Measurements from ENCODE around the gene TMEM213.

Gene TMEM213

DNA sequence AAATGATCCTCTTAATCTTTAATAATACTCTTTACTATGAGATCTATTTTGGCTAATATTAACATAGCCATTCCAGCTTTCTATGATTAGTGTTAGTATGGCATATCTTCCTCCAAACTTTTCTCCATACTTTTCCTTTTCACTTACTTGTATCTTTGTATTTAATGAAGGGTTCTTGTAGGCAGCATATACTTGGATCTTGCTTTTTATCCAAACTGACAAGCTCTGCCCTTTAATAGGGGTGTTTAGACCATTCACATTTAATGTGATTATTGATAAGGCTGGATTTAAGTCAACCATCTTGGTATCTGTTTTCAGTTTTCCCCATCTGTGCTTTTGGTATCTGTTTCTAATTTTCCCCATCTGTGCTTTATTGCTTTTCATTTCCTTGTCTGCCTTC, 59.9 kb downstream of the TMEM213 start:
- peaks cover 20 to 89% of the 10 kb centered on the region in 2 donors for H3K36me3 ChIP-seq (replicated peaks in 1 of 2; ENCODE audit: control insufficient read depth in 2 of 2, insufficient read depth in 2 of 2, low read length in 2 of 2)
- no peak overlapping the region for H2AFZ ChIP-seq (ENCODE audit: low read length)
- no peak overlapping the region for H3K4me2 ChIP-seq (ENCODE audit: insufficient read depth, low read length, poor library complexity, severe bottlenecking)
- H3K9me3 ChIP-seq (replicated peaks in 1 of 2; ENCODE audit: control insufficient read depth in 2 of 2, insufficient read depth in 1 of 2, low read depth in 1 of 2, low read length in 2 of 2), result peaks cover 0 to 17% of the 10 kb centered on the region in 2 donors
- H3K14ac ChIP-seq (ENCODE audit: low read length), result no peak overlapping the region
- no peak overlapping the region for H3K4me3 ChIP-seq (ENCODE audit: low read length in 2 of 2)
- H3K18ac ChIP-seq (ENCODE audit: low read length), result no peak overlapping the region
- no peak overlapping the region for H2BK12ac ChIP-seq (ENCODE audit: low read length)
- no peak overlapping the region for H3K23ac ChIP-seq (ENCODE audit: low read depth, low read length, poor library complexity)
- H4K8ac ChIP-seq (ENCODE audit: low read depth, low read length), result no peak overlapping the region
- H2BK120ac ChIP-seq (ENCODE audit: low read depth, low read length), result no peak overlapping the region
- no peak overlapping the region for H3K4ac ChIP-seq (ENCODE audit: low read length)
- H3K9ac ChIP-seq (ENCODE audit: low read depth, low read length, poor library complexity), result no peak overlapping the region
- H2BK5ac ChIP-seq (ENCODE audit: low read length), result no peak overlapping the region
- no peak overlapping the region for H2BK15ac ChIP-seq (ENCODE audit: low read length)
- no peak overlapping the region for H3K27ac ChIP-seq (replicated peaks; ENCODE audit: low read length)
- no peaks in the 10 kb centered on the region for H3K27me3 ChIP-seq (ENCODE audit: control insufficient read depth in 3 of 3, insufficient read depth in 3 of 3, low read depth in 1 of 3, low read length in 3 of 3)
- peaks cover 4% of the 10 kb centered on the region for H3K79me1 ChIP-seq (ENCODE audit: low read depth, low read length)
- no peaks in the 10 kb centered on the region for H3K4me1 ChIP-seq (ENCODE audit: control insufficient read depth in 2 of 2, insufficient read depth in 1 of 2, low read depth in 1 of 2, low read length in 2 of 2)
- no peak overlapping the region for H2AK5ac ChIP-seq (ENCODE audit: low read depth, low read length)
- H4K91ac ChIP-seq (ENCODE audit: low read depth, low read length, poor library complexity), result no peak overlapping the region
- DNase-seq (ENCODE audit: low spot score), result no peak

DNA sequence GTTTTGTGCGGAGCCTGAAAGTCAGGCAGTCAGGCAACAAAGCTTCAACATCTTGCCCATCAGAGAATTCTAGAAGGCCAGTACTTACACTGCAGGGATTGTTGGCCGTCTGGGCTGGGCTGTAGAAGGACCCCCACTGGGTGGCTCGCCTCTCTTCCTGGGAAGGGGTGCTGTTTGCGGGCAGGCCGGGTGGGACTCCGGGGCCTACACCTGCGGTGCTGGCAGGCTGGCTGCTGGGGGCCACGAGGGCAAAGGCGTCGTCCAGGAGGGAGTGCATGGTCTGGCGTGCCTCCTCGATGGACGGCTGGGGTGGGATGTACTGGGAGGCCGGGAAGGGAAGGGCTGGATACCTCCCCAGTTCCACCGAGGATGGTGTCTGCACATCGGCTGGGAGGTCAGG, 63.3 kb downstream of the TMEM213 start:
- Histone ChIP-seq H4K91ac (ENCODE audit: low read depth, low read length, poor library complexity) (no peak overlapping the region), H2AFZ (ENCODE audit: low read length) (no peak overlapping the region), H3K79me1 (ENCODE audit: low read depth, low read length) (peaks cover 4% of the 10 kb centered on the region), H3K4me1 (ENCODE audit: control insufficient read depth in 2 of 2, insufficient read depth in 1 of 2, low read depth in 1 of 2, low read length in 2 of 2) (no peaks in the 10 kb centered on the region), H3K36me3 (replicated peaks in 1 of 2; ENCODE audit: control insufficient read depth in 2 of 2, insufficient read depth in 2 of 2, low read length in 2 of 2) (peaks cover 13 to 98% of the 10 kb centered on the region in 2 donors), H2BK12ac (ENCODE audit: low read length) (no peak overlapping the region), H3K18ac (ENCODE audit: low read length) (no peak overlapping the region), H2BK120ac (ENCODE audit: low read depth, low read length) (no peak overlapping the region), H3K23ac (ENCODE audit: low read depth, low read length, poor library complexity) (peak overlapping the region; percentile 68), H3K4ac (ENCODE audit: low read length) (no peak overlapping the region), H3K9ac (ENCODE audit: low read depth, low read length, poor library complexity) (peak overlapping the region; percentile 45), H3K27me3 (ENCODE audit: control insufficient read depth in 3 of 3, insufficient read depth in 3 of 3, low read depth in 1 of 3, low read length in 3 of 3) (no peaks in the 10 kb centered on the region), H3K14ac (ENCODE audit: low read length) (no peak overlapping the region), H4K8ac (ENCODE audit: low read depth, low read length) (no peak overlapping the region), H3K27ac (replicated peaks; ENCODE audit: low read length) (no peak overlapping the region), H3K4me2 (ENCODE audit: insufficient read depth, low read length, poor library complexity, severe bottlenecking) (no peak overlapping the region), H3K9me3 (replicated peaks in 1 of 2; ENCODE audit: control insufficient read depth in 2 of 2, insufficient read depth in 1 of 2, low read depth in 1 of 2, low read length in 2 of 2) (peaks cover 0 to 17% of the 10 kb centered on the region in 2 donors), H3K4me3 (ENCODE audit: low read length in 2 of 2) (peak overlapping the region in 1 of 2 donors; percentile 18), H2AK5ac (ENCODE audit: low read depth, low read length) (no peak overlapping the region), H2BK15ac (ENCODE audit: low read length) (no peak overlapping the region), H2BK5ac (ENCODE audit: low read length) (no peak overlapping the region)
- DNase-seq (ENCODE audit: low spot score), result no peak
- no CpG with 5 or more reads among the region's 16 CpGs for WGBS, 2 donors (ENCODE audit: extremely low coverage in 2 of 2, insufficient read length in 2 of 2, insufficient replicate concordance in 1 of 2)

DNA sequence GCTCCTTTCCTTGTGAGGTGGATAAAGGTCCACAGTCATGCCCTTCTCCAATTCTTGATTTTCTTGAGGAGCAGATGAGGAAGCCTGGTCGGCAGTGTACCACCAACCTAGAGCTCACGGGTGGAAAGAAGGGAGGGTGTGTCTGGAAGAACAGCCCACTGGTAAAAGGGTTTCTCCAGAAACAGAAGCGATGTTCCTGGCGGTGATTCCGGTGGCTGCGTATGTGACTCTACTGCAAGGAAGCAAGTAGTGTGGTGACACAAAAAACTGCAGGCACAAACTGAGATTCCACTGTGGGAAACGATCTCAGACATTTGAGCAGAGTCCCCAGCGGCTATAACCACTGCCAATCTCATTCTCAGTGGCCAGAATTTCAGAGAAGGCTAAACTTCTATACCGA, 66.1 kb downstream of the TMEM213 start:
- Histone ChIP-seq H2AK5ac (ENCODE audit: low read depth, low read length) (no peak overlapping the region), H2AFZ (ENCODE audit: low read length) (no peak overlapping the region), H3K9ac (ENCODE audit: low read depth, low read length, poor library complexity) (no peak overlapping the region), H4K91ac (ENCODE audit: low read depth, low read length, poor library complexity) (no peak overlapping the region), H3K23ac (ENCODE audit: low read depth, low read length, poor library complexity) (no peak overlapping the region), H3K9me3 (replicated peaks in 1 of 2; ENCODE audit: control insufficient read depth in 2 of 2, insufficient read depth in 1 of 2, low read depth in 1 of 2, low read length in 2 of 2) (no peaks in the 10 kb centered on the region), H3K4me2 (ENCODE audit: insufficient read depth, low read length, poor library complexity, severe bottlenecking) (no peak overlapping the region), H3K27me3 (ENCODE audit: control insufficient read depth in 3 of 3, insufficient read depth in 3 of 3, low read depth in 1 of 3, low read length in 3 of 3) (no peaks in the 10 kb centered on the region), H3K4me1 (ENCODE audit: control insufficient read depth in 2 of 2, insufficient read depth in 1 of 2, low read depth in 1 of 2, low read length in 2 of 2) (no peaks in the 10 kb centered on the region), H2BK120ac (ENCODE audit: low read depth, low read length) (no peak overlapping the region), H3K79me1 (ENCODE audit: low read depth, low read length) (peaks cover 4% of the 10 kb centered on the region), H3K4me3 (ENCODE audit: low read length in 2 of 2) (no peak overlapping the region), H3K18ac (ENCODE audit: low read length) (no peak overlapping the region), H3K27ac (replicated peaks; ENCODE audit: low read length) (no peak overlapping the region), H3K14ac (ENCODE audit: low read length) (no peak overlapping the region), H2BK5ac (ENCODE audit: low read length) (no peak overlapping the region), H4K8ac (ENCODE audit: low read depth, low read length) (no peak overlapping the region), H2BK15ac (ENCODE audit: low read length) (no peak overlapping the region), H3K4ac (ENCODE audit: low read length) (no peak overlapping the region), H3K36me3 (replicated peaks in 1 of 2; ENCODE audit: control insufficient read depth in 2 of 2, insufficient read depth in 2 of 2, low read length in 2 of 2) (peaks cover 24 to 98% of the 10 kb centered on the region in 2 donors), H2BK12ac (ENCODE audit: low read length) (no peak overlapping the region)
- no peak for DNase-seq (ENCODE audit: low spot score)
- WGBS, 2 donors (ENCODE audit: extremely low coverage in 2 of 2, insufficient read length in 2 of 2, insufficient replicate concordance in 1 of 2), result no CpG with 5 or more reads among the region's 9 CpGs

DNA sequence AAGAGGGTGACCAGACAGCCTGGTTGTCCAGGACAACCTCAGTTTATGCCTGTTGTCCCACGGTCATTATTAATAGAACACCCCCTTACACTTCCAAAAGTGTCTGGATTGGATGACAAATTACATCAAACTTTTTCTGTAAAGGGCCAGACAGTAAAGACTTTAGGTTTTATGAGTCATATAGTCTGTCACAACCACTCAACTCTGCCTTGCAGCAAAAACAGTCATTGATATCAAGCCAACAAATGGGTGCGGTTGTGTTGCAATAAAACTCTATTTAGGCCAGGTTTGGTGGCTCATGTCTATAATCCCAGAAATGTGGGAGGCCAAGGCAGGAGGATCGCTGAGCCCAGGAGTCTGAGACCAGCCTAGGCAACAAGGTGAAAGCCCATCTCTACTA, 66.9 kb downstream of the TMEM213 start:
- no peak overlapping the region for H2BK120ac ChIP-seq (ENCODE audit: low read depth, low read length)
- H3K18ac ChIP-seq (ENCODE audit: low read length), result no peak overlapping the region
- peaks cover 4% of the 10 kb centered on the region for H3K79me1 ChIP-seq (ENCODE audit: low read depth, low read length)
- no peak overlapping the region for H3K27ac ChIP-seq (replicated peaks; ENCODE audit: low read length)
- H3K9ac ChIP-seq (ENCODE audit: low read depth, low read length, poor library complexity), result no peak overlapping the region
- no peak overlapping the region for H3K4me3 ChIP-seq (ENCODE audit: low read length in 2 of 2)
- H2BK12ac ChIP-seq (ENCODE audit: low read length), result no peak overlapping the region
- H3K27me3 ChIP-seq (ENCODE audit: control insufficient read depth in 3 of 3, insufficient read depth in 3 of 3, low read depth in 1 of 3, low read length in 3 of 3), result no peaks in the 10 kb centered on the region
- no peak for DNase-seq (ENCODE audit: low spot score)
- no peak overlapping the region for H3K4me2 ChIP-seq (ENCODE audit: insufficient read depth, low read length, poor library complexity, severe bottlenecking)
- no peak overlapping the region for H2BK5ac ChIP-seq (ENCODE audit: low read length)
- no CpG with 5 or more reads among the region's 3 CpGs for WGBS, 2 donors (ENCODE audit: extremely low coverage in 2 of 2, insufficient read length in 2 of 2, insufficient replicate concordance in 1 of 2)
- peaks cover 23 to 98% of the 10 kb centered on the region in 2 donors for H3K36me3 ChIP-seq (replicated peaks in 1 of 2; ENCODE audit: control insufficient read depth in 2 of 2, insufficient read depth in 2 of 2, low read length in 2 of 2)
- H2BK15ac ChIP-seq (ENCODE audit: low read length), result no peak overlapping the region
- H4K91ac ChIP-seq (ENCODE audit: low read depth, low read length, poor library complexity), result no peak overlapping the region
- no peak overlapping the region for H2AK5ac ChIP-seq (ENCODE audit: low read depth, low read length)
- no peak overlapping the region for H2AFZ ChIP-seq (ENCODE audit: low read length)
- H3K23ac ChIP-seq (ENCODE audit: low read depth, low read length, poor library complexity), result no peak overlapping the region
- no peaks in the 10 kb centered on the region for H3K4me1 ChIP-seq (ENCODE audit: control insufficient read depth in 2 of 2, insufficient read depth in 1 of 2, low read depth in 1 of 2, low read length in 2 of 2)
- no peak overlapping the region for H3K14ac ChIP-seq (ENCODE audit: low read length)
- H3K9me3 ChIP-seq (replicated peaks in 1 of 2; ENCODE audit: control insufficient read depth in 2 of 2, insufficient read depth in 1 of 2, low read depth in 1 of 2, low read length in 2 of 2), result no peaks in the 10 kb centered on the region
- no peak overlapping the region for H3K4ac ChIP-seq (ENCODE audit: low read length)
- no peak overlapping the region for H4K8ac ChIP-seq (ENCODE audit: low read depth, low read length)
